Measurements from ENCODE around the gene PPAN.

- TF ChIP-seq ZNF544 (tag by site-specific recombination; IDR thresholded peaks at IDR 0.05) (no peak), ZSCAN18 (tag by site-specific recombination; IDR thresholded peaks at IDR 0.05) (no peak), PBX3 (CRISPR knock-in tag; IDR thresholded peaks at IDR 0.05) (no peak), CTCF (tag by site-specific recombination; IDR thresholded peaks at IDR 0.05) (no peak), ZNF707 (tag by site-specific recombination; IDR thresholded peaks at IDR 0.05) (no peak), ZNF133 (tag by site-specific recombination; IDR thresholded peaks at IDR 0.05) (no peak), ATF2 (tag by site-specific recombination; IDR thresholded peaks at IDR 0.05; ENCODE audit: low read depth) (no peak), ZNF398 (tag by site-specific recombination; IDR thresholded peaks at IDR 0.05) (no peak)
Observed at GRCh38 chr19:10120538-10121189, 14.5 kb downstream of the PPAN start.
